Mesendoderm (in vitro differentiated cells): ENCODE results near the gene C19orf81.

Source experiments
- DNase-seq: peaks from one replicate; pipeline ENCODE4 v3.0.0; 2013
- H2AK5ac ChIP-seq: 2 replicates; pipeline ENCODE4 v1.6.1; 2013; ENCODE audit warnings: low read length, inconsistent platforms
- H2BK120ac ChIP-seq: 2 replicates; pipeline ENCODE4 v1.6.1; 2013; ENCODE audit warnings: low read depth, mild to moderate bottlenecking, low read length, moderate library complexity, mixed read lengths
- H2BK15ac ChIP-seq: replicated peaks from 2 replicates; pipeline ENCODE4 v1.6.1; 2013; ENCODE audit warnings: low read depth, mild to moderate bottlenecking, moderate library complexity
- H2BK5ac ChIP-seq: 2 replicates; pipeline ENCODE4 v1.6.1; 2013; ENCODE audit warnings: low read length, inconsistent platforms
- H3K18ac ChIP-seq: 2 replicates; pipeline ENCODE4 v1.6.1; 2013; ENCODE audit warnings: mild to moderate bottlenecking, low read length, mixed read lengths
- H3K23ac ChIP-seq: one replicate; pipeline ENCODE4 v1.6.1; 2013; ENCODE audit warnings: low read length
- H3K27ac ChIP-seq: 2 replicates; pipeline ENCODE4 v1.5.1; 2013; ENCODE audit warnings: low read depth, mild to moderate bottlenecking, inconsistent platforms, low read length, moderate library complexity
- H3K27me3 ChIP-seq: 2 replicates; pipeline ENCODE4 v1.6.1; 2013; ENCODE audit warnings: low read length, control low read depth, mild to moderate bottlenecking, inconsistent platforms; ENCODE audit not compliant: insufficient read depth, poor library complexity
- H3K36me3 ChIP-seq: 2 replicates; pipeline ENCODE4 v1.6.1; 2013; ENCODE audit warnings: low read length, inconsistent platforms; ENCODE audit not compliant: control insufficient read depth, insufficient read depth
- H3K4ac ChIP-seq: one replicate; pipeline ENCODE4 v1.6.1; 2013; ENCODE audit warnings: low read depth, mild to moderate bottlenecking, low read length, moderate library complexity
- H3K4me1 ChIP-seq: 2 replicates; pipeline ENCODE4 v1.6.1; 2013; ENCODE audit warnings: low read depth, low read length, inconsistent platforms; ENCODE audit not compliant: control insufficient read depth
- H3K4me2 ChIP-seq: 2 replicates; pipeline ENCODE4 v1.6.1; 2013; ENCODE audit warnings: low read length
- H3K4me3 ChIP-seq: 2 replicates; pipeline ENCODE4 v1.5.1; 2013; ENCODE audit warnings: mild to moderate bottlenecking, low read length
- H3K56ac ChIP-seq: one replicate; pipeline ENCODE4 v1.6.1; 2013; ENCODE audit warnings: low read length
- H3K79me1 ChIP-seq: 2 replicates; pipeline ENCODE4 v1.6.1; 2013; ENCODE audit warnings: low read length, inconsistent platforms
- H3K79me2 ChIP-seq: 2 replicates; pipeline ENCODE4 v1.6.1; 2013; ENCODE audit warnings: mild to moderate bottlenecking, low read length; ENCODE audit not compliant: control insufficient read depth, insufficient read depth
- H3K9ac ChIP-seq: 2 replicates; pipeline ENCODE4 v1.6.1; 2013; ENCODE audit warnings: low read length, inconsistent platforms
- H4K5ac ChIP-seq: one replicate; pipeline ENCODE4 v1.6.1; 2013; ENCODE audit warnings: low read length
- H4K8ac ChIP-seq: one replicate; pipeline ENCODE4 v1.6.1; 2013; ENCODE audit warnings: low read depth, mild to moderate bottlenecking, control low read depth, low read length, moderate library complexity
- WGBS: extraction: QIAGEN DNeasy Blood & Tissue Kit; methylation state at CpG from one replicate; pipeline ENCODE4 v1.1.7; 2013; ENCODE audit warnings: low lambda C conversion rate, missing lambda C conversion rate; ENCODE audit not compliant: insufficient coverage; ENCODE audit errors: extremely low coverage; 5-methylcytosine and 5-hydroxymethylcytosine counted together

The C19orf81 gene

GRCh38 chr19:50703915-50704796, 54.9 kb downstream of the C19orf81 start:
- no CpG with 5 or more reads among the region's 22 CpGs for WGBS
- no peak overlapping the region for H2BK5ac ChIP-seq

GRCh38 chr19:50705422-50706019, 56.3 kb downstream of the C19orf81 start:
- H3K4me2 ChIP-seq = no peak overlapping the region
- no peaks in the 10 kb centered on the region for H3K36me3 ChIP-seq
- no peak overlapping the region for H2BK5ac ChIP-seq
- no CpG with 5 or more reads among the region's 9 CpGs for WGBS
- no peak overlapping the region for H3K9ac ChIP-seq
- H3K4me1 ChIP-seq = no peaks in the 10 kb centered on the region
- no peak overlapping the region for H3K27ac ChIP-seq
- no peaks in the 10 kb centered on the region for H3K79me1 ChIP-seq
- no peak overlapping the region for H2BK120ac ChIP-seq
- no peak overlapping the region for H2BK15ac ChIP-seq
- no peak overlapping the region for H3K23ac ChIP-seq
- DNase-seq = peak; percentile 83
- H3K18ac ChIP-seq = no peak overlapping the region
- H3K56ac ChIP-seq = no peak overlapping the region
- H2AK5ac ChIP-seq = no peak overlapping the region
- no peaks in the 10 kb centered on the region for H3K79me2 ChIP-seq
- no peak overlapping the region for H4K5ac ChIP-seq
- H3K27me3 ChIP-seq = no peaks in the 10 kb centered on the region
- H4K8ac ChIP-seq = no peak overlapping the region
- H3K4ac ChIP-seq = no peak overlapping the region
- no peak overlapping the region for H3K4me3 ChIP-seq

More at GRCh38 chr19:50703915-50704796, 54.9 kb downstream of the C19orf81 start:
- Histone ChIP-seq H3K4ac (no peak overlapping the region), H3K4me2 (no peak overlapping the region), H2BK15ac (no peak overlapping the region), H3K4me3 (no peak overlapping the region), H4K5ac (no peak overlapping the region), H3K56ac (peak overlapping the region; percentile 49), H3K36me3 (no peaks in the 10 kb centered on the region), H4K8ac (no peak overlapping the region), H3K27ac (no peak overlapping the region), H3K79me1 (no peaks in the 10 kb centered on the region), H3K23ac (no peak overlapping the region), H3K4me1 (no peaks in the 10 kb centered on the region), H2BK120ac (no peak overlapping the region), H3K18ac (no peak overlapping the region), H3K9ac (no peak overlapping the region), H3K79me2 (no peaks in the 10 kb centered on the region), H3K27me3 (no peaks in the 10 kb centered on the region), H2AK5ac (no peak overlapping the region)
- DNase-seq = peak; percentile 71

GRCh38 chr19:50706387-50706786, 57.1 kb downstream of the C19orf81 start:
- Histone ChIP-seq H3K4me2 (no peak overlapping the region), H4K8ac (no peak overlapping the region), H2BK5ac (no peak overlapping the region), H3K27me3 (no peaks in the 10 kb centered on the region), H3K9ac (no peak overlapping the region), H3K56ac (no peak overlapping the region), H3K23ac (no peak overlapping the region), H3K4ac (no peak overlapping the region), H2AK5ac (no peak overlapping the region), H3K79me2 (no peaks in the 10 kb centered on the region), H3K4me3 (no peak overlapping the region), H2BK120ac (no peak overlapping the region), H3K18ac (no peak overlapping the region), H3K36me3 (no peaks in the 10 kb centered on the region), H3K79me1 (no peaks in the 10 kb centered on the region), H3K4me1 (no peaks in the 10 kb centered on the region), H2BK15ac (no peak overlapping the region), H3K27ac (no peak overlapping the region), H4K5ac (no peak overlapping the region)
- no peak for DNase-seq
- no CpG with 5 or more reads among the region's 5 CpGs for WGBS

DNA sequence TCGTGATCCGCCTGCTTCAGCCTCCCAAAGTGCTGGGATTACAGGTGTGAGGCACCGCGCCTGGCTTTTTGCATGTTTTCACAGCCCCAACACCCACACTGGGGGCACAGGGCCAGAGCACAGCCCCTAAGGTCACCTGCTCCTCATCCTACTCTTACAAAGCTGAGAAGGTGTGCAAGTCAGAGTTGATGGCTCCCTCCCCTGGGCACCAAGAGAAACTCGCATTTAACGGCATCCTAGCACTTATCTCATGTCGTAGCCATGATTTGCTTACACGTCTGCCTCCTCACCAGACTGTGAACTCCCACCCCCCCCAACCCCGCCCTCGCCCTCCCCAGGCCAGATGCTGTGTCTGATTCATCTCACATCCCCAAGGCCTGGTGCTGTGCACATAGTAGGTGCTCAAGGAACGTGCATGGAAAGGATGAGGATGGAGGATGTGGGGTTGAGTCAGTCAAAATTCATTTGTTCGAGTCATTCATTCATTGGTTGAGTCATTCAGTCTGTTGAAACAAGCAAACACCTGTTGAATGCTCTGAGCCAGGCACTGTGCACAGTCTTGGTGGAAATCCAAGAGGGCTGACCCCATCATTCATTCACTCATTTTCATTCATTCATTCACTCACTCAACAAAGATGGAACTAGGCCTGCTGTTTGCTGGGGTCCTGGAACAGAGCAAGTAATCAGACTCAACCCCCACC, 59.1 kb downstream of the C19orf81 start:
- no peak overlapping the region for H2BK5ac ChIP-seq
- no peaks in the 10 kb centered on the region for H3K4me1 ChIP-seq

More for the DNA sequence above, 59.1 kb downstream of the C19orf81 start:
- H3K23ac ChIP-seq = no peak overlapping the region
- H3K36me3 ChIP-seq = no peaks in the 10 kb centered on the region
- no peak overlapping the region for H2BK120ac ChIP-seq
- DNase-seq = no peak
- H3K56ac ChIP-seq = no peak overlapping the region
- WGBS = no CpG with 5 or more reads among the region's 12 CpGs
- H3K27me3 ChIP-seq = no peaks in the 10 kb centered on the region
- H3K79me1 ChIP-seq = no peaks in the 10 kb centered on the region
- H3K4me2 ChIP-seq = no peak overlapping the region
- no peaks in the 10 kb centered on the region for H3K79me2 ChIP-seq
- no peak overlapping the region for H2BK15ac ChIP-seq
- H3K4me3 ChIP-seq = no peak overlapping the region
- no peak overlapping the region for H3K9ac ChIP-seq
- no peak overlapping the region for H4K5ac ChIP-seq
- no peak overlapping the region for H3K4ac ChIP-seq
- no peak overlapping the region for H2AK5ac ChIP-seq
- H3K18ac ChIP-seq = no peak overlapping the region
- no peak overlapping the region for H4K8ac ChIP-seq
- no peak overlapping the region for H3K27ac ChIP-seq
